ENCODE results near the gene SBDS. TPM values are rescaled to one million over a fixed set of nuclear protein-coding genes. Genes with fewer than 3 reads are reported as not detected.
"Not testable (repeated sequence)": the region's sequence is repeated elsewhere in the genome, so short reads cannot be mapped to it uniquely, and the experiment has no call there.

SBDS gene
- polyA plus RNA-seq, 5 donors, result 87.4 to 108 (median 88.9) TPM

DNA sequence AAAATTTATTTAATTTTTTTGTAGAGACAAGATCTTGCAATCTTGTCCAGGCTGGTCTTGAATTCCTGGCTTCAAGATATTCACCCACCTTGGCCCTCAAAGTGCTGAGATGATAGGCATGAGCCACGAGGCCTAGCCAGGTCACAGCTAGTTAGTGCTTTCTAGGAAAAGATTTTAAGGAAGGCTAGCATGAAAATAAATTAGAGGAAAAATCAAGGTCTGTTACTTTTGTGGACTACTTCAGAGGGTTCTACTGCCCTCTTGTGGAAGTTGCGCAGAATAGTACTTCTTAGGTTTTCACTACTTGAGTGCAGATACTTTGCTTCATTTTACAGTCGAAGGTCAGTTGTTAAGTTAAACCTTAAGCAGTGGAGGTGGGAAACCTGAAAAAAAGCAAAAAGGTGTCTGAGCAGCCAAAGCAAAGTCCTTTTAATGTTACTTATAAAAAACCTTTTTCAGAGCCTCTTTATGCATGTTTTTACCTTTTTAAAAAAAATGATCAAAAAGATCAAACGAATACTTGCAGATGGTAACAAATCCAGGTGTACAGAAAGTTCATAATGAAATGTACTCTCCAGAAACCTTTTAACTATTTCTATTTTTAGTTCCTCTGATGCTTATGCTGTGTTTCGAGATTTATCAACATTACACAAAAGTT lies 5.3 kb upstream of the SBDS start:
- DNase-seq, result peak in 1 of 2 donors; percentile 6

- DNase-seq, result peak; percentile 96 to 98
Observed at GRCh38 chr7:66996444-66997191, 1.2 kb upstream of the SBDS start, which contains the start of gene TYW1. TYW1 (plus strand) TSS chr7:66996833; CDS start chr7:66996979, 146 bp downstream.

- DNase-seq, result peak; percentile 47 to 58
Observed at GRCh38 chr7:66994691-66995049, 716 bp downstream of the SBDS start.

- not testable (repeated sequence) for DNase-seq
Observed at GRCh38 chr7:66994051-66994450, 1.3 kb downstream of the SBDS start.

DNA sequence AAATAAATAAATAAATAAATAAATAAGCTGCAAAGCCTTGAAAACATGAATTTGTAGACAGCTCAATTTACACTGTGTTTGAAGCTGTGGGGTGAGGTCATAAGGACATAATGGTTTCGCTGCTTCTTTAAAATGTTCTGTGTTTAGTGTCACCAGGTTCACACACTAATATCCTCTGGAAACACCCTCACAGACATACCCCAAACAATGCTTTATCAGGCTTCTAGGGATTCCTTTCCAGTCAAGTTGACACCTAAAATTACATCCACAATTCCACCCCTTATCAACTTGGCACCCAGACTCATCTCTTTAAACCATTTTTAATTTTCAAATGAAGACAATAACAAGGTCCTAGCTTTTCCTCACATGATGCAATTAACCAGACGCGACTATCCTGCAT lies 5.8 kb downstream of the SBDS start:
- not testable (repeated sequence) for DNase-seq

DNA sequence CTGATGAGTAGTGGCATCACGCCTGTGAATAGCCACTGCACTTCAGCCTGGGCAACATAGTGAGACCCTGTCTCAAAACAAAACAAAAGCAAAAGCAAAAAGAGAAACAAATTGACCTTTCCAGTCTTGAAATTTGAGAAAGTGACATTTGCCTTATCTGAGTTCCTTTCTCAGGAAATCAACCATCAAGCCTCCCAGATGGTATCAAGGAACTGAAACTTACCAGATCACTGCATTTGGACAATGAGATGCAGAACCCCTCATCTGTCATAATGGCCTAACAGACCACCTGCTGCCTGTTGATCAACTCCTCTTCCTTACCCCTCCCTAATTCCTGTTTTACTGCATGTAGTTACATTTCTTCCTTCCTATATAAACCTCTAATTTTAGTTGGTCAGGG lies 15.1 kb downstream of the SBDS start:
- not testable (repeated sequence) for DNase-seq

DNA sequence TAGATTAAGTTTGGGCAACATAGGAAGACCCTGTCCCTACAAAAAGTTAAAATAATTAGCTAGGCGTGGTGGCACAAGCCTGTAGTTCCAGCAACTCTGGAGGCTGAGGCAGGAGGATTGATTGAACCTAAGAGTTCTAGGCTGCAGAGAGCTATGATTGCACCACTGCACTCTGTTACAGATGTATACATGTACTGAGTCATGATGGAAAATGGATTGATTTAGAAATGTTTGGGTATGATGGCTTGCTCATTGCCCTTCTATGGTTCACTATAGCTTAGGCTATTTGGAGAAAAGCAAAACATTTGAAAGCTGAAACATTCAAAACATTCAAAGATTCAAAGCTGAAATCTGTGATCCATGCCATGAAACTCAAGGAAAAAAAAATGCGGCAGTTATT lies 16.4 kb downstream of the SBDS start:
- not testable (repeated sequence) for DNase-seq

DNA sequence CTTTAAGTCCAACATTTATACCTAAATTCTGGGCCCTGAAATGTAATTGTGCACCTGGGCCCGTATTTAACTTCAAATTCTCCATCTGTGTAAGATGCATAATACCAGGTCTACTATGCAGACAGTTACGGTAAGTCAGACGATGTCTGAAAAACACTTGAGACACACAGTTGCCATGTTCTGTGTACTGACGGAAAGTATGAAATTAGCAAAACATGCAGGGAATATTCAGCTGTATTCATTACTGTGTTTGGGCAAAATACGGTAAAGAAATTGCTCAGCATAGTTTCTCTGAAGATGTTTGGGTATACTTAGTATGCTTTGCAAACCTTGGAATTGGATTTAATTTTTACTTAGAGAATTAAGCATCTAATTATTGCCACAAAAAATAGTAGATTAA lies 17.1 kb downstream of the SBDS start:
- not testable (repeated sequence) for DNase-seq

DNA sequence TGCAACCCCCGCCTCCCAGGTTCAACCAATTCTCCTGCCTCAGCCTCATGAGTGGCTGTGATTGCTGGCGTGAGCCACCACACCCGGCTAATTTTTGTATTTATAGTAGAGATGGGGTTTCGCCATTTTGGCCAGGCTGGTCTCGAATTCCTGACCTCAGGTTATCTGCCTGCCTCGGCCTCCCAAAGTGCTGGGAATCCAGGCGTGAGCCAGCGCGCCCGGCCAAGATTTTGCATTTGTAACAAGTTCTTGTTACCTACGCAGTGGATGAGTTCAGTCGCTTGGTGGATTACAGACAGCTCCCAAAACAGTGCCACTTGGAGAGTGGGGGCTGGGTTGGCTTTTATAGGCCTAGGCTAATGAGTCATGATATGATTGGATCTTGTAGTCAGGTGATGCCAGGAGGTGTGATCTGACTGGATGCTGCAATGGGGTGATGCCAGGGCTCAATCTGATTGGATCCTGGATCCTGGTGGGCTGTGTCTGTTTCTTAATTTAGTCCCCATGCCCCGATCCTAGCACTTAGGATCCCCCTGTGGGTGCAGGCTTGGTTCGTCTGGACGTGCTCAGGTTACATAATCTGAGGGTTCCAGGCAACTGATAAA lies 20.3 kb downstream of the SBDS start:
- no peak for DNase-seq

- DNase-seq, result no peak
Observed at GRCh38 chr7:66970310-66970709, 25.1 kb downstream of the SBDS start.

- DNase-seq, result not testable (repeated sequence)
Observed at GRCh38 chr7:66969001-66969400, 26.4 kb downstream of the SBDS start.

DNA sequence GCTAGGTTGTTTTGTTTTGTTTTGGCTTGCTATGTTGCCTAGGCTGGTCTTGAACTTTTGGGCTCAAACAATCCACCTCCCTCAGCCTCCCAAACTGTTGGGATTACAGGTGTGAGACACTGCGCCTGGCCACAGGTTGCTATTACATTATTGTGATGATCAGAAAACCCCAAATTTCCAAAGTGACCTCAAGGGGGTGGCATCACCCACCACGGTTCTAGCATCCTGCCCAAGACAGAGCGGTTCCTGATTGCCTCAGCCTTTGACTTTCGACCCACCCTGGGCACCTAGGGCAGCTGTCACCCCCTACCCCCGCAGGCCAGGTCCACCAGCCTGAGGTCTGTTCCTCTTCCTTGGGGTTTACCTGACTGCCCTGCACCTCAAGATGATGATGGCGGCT lies 28.4 kb downstream of the SBDS start:
- DNase-seq, result no peak

- no peak for DNase-seq
Observed at GRCh38 chr7:66964411-66964810, 31.0 kb downstream of the SBDS start.

DNA sequence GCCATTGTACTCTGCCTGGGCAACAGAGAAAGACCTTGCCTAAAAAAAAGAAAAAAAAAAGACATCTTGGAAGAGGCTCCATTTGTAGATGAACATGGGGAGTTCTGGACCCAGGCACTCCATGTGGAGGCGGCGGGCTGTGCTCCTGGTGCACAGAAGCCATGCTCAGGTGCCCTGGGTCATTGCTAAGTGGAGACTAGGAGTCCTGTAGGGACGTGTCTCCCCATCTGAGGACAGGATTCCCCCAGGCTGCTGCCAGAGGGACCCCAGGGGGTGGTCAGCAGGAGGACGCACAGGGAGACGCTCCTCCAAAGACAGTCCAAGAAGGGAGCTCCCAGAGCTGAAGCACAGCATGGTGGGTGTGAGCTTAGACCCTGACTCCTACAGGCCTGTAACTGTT lies 34.3 kb downstream of the SBDS start:
- no peak for DNase-seq

DNA sequence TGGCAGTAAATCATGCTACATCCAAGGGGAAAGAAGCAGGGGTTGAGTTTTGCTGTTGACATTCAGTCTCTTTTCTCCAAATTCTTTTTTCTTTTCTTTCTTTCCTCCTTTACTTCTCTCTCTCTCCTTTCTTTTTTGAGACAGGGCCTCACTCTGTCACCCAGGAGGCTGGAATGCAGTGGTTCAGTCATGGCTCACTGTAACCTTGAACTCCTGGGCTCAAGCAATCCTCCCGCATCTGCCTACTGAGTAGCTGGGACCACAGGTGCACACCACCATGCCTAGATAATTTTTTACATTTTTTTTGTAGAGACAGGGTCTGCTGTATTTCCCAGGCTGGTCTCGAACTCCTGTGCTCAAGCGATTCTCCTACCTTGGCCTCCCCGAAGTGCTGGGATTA lies 35.2 kb downstream of the SBDS start:
- DNase-seq, result no peak

- DNase-seq, result no peak
Observed at GRCh38 chr7:66958538-66959350, 36.6 kb downstream of the SBDS start.

- no peak for DNase-seq
Observed at GRCh38 chr7:66957595-66958290, 37.6 kb downstream of the SBDS start.

DNA sequence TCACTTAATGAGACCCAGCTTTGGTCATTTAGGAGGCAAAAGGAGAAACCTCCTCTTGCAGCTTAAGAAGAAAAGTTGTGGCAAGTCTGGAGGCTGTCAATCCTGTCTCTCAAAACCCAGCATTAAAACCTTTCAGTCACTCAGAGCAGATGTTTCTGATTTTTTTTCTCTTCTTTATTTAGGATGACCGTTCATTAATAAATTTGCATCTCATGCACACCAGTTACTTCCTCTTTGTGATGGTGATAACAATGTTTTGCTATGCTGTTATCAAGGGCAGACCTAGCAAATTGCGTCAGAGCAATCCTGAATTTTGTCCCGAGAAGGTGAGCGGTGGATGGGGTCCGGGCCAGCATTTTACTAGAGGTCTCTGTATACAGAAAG lies 42.4 kb downstream of the SBDS start:
- no peak for DNase-seq

DNA sequence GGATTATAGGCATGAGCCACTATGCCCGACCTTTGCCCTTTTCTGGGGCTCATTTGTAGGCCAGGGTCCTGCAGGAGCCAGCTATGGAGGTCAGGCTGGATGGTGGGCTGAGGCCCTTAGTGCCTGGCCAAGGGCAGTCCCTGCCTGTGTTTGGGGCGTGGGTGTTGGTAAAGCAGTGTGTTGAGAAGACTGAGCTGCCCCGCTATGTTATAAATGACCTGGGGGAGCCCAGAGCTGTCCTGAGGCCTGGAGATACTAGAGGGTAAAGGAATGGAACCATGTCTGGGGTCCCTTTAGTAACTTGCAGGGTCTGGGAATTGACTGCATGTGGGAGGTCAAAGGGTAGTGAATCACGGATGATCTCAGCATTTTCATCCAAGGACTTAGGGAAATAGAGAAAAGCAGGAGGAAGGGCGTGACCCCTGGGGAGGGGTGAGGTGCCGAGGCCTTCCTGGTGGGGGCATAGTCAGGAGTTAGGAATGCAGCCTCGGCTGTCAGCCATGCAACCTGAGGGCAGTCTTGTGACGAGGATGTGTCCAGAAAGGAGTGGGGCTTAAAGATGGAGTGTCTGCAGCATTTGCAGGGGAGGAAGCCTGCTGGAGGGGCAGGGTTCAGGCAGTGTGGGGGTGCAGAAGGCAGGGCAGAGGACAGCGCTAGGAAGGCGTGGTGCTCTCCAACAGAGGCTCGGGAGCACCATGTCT lies 42.9 kb downstream of the SBDS start:
- DNase-seq, result no peak

DNA sequence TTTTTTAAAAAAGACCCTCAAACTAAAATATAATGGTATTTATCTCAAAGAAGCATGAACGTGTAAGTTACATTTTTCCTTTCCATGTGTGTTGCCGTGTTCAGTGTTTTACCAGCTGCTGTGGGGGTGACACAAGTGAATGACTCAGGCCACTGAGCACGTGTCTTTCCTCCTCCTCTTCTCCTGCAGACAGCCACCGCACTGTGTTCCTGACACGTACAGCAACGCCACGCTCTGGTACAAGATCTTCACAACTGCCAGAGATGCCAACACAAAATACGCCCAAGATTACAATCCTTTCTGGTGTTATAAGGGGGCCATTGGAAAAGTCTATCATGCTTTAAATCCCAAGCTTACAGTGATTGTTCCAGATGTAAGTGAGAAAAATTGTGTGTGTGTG lies 44.6 kb downstream of the SBDS start:
- no peak for DNase-seq

GRCh38 chr7:66950311-66950710 lies 45.1 kb downstream of the SBDS start:
- no peak for DNase-seq
